Measurements from ENCODE around the gene NRG2.

Gene NRG2

DNA sequence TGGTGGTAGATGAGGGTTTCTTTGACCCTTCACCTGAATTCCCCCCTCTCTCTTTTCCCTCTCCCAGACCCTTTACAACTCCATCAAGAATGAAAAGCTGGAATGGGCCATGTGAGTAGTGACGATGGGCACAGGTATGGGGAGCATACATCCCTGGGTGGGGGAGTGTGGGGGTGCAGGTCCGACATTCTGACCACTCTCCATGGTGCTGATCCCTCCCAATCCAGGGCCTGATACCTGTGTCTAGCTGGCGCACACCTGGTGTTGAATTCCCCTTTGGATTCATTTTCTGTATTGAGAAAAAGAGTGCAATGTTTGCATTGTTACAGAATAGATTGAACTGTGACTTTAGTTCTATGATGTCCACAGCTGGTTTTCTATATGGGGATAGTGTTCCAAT is 207.4 kb downstream of the NRG2 start:
- no peak overlapping the region for H3K27ac ChIP-seq (ENCODE audit: low read depth, low read length)

DNA sequence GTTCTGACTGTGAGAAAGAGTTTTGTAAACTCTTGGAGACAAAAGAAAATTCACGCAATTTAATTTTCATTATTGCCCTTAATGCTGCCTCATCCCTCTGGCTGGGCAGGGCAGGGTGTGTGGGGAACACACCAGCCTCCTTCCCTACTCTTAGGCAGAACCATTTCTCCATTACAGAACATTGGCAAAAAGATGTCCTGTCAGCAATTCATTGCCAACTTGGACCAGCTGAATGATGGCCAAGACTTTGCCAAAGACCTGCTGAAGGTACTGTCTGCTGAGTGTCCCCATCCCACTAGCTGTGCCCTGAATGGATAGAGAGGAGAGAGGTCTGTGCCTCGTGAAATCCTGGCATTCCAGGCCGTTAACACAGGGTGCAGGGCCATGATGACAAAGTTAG is 209.6 kb downstream of the NRG2 start:
- H3K4me2 ChIP-seq (ENCODE audit: low read length): no peak overlapping the region
- no peaks in the 10 kb centered on the region for H3K9me3 ChIP-seq (ENCODE audit: control insufficient read depth, insufficient read depth, low read length)
- no peaks in the 10 kb centered on the region for H4K20me1 ChIP-seq (ENCODE audit: control insufficient read depth, insufficient read depth, low read depth, low read length)
- H3K4me1 ChIP-seq (ENCODE audit: control insufficient read depth, low read length): no peaks in the 10 kb centered on the region
- H3K9me2 ChIP-seq (replicated peaks; ENCODE audit: control insufficient read depth, low read length): no peaks in the 10 kb centered on the region
- H3K79me2 ChIP-seq (ENCODE audit: control insufficient read depth, low read length): no peaks in the 10 kb centered on the region
- no peak overlapping the region for H3K4me3 ChIP-seq (ENCODE audit: low read length)
- no peaks in the 10 kb centered on the region for H3F3A ChIP-seq (ENCODE audit: control insufficient read depth, insufficient read depth)
- H3K36me3 ChIP-seq (ENCODE audit: control insufficient read depth, low read length): no peaks in the 10 kb centered on the region
- no peak for TF ChIP-seq EZH2phosphoT487 (IDR thresholded peaks at IDR 0.05; ENCODE audit: borderline replicate concordance, low read length)
- TF ChIP-seq, protein P1, sequence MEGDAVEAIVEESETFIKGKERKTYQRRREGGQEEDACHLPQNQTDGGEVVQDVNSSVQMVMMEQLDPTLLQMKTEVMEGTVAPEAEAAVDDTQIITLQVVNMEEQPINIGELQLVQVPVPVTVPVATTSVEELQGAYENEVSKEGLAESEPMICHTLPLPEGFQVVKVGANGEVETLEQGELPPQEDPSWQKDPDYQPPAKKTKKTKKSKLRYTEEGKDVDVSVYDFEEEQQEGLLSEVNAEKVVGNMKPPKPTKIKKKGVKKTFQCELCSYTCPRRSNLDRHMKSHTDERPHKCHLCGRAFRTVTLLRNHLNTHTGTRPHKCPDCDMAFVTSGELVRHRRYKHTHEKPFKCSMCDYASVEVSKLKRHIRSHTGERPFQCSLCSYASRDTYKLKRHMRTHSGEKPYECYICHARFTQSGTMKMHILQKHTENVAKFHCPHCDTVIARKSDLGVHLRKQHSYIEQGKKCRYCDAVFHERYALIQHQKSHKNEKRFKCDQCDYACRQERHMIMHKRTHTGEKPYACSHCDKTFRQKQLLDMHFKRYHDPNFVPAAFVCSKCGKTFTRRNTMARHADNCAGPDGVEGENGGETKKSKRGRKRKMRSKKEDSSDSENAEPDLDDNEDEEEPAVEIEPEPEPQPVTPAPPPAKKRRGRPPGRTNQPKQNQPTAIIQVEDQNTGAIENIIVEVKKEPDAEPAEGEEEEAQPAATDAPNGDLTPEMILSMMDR (IDR thresholded peaks at IDR 0.05; ENCODE audit: low read depth, low read length, poor library complexity, severe bottlenecking): no peak
- H3K27me3 ChIP-seq (ENCODE audit: control insufficient read depth, low read length): peaks cover 19% of the 10 kb centered on the region
- H3K27ac ChIP-seq (ENCODE audit: low read depth, low read length): no peak overlapping the region

More for the DNA sequence above, 207.4 kb downstream of the NRG2 start:
- Histone ChIP-seq H4K20me1 (ENCODE audit: control insufficient read depth, insufficient read depth, low read depth, low read length) (no peaks in the 10 kb centered on the region), H3K9me2 (replicated peaks; ENCODE audit: control insufficient read depth, low read length) (no peaks in the 10 kb centered on the region), H3K79me2 (ENCODE audit: control insufficient read depth, low read length) (no peaks in the 10 kb centered on the region), H3K27me3 (ENCODE audit: control insufficient read depth, low read length) (peaks cover 19% of the 10 kb centered on the region), H3K36me3 (ENCODE audit: control insufficient read depth, low read length) (no peaks in the 10 kb centered on the region), H3K4me1 (ENCODE audit: control insufficient read depth, low read length) (no peaks in the 10 kb centered on the region), H3K9me3 (ENCODE audit: control insufficient read depth, insufficient read depth, low read length) (no peaks in the 10 kb centered on the region), H3K4me3 (ENCODE audit: low read length) (no peak overlapping the region), H3K4me2 (ENCODE audit: low read length) (no peak overlapping the region), H3F3A (ENCODE audit: control insufficient read depth, insufficient read depth) (no peaks in the 10 kb centered on the region)
- TF ChIP-seq, protein P1 (IDR thresholded peaks at IDR 0.05; ENCODE audit: low read depth, low read length, poor library complexity, severe bottlenecking): no peak
- no peak for TF ChIP-seq EZH2phosphoT487 (IDR thresholded peaks at IDR 0.05; ENCODE audit: borderline replicate concordance, low read length)

DNA sequence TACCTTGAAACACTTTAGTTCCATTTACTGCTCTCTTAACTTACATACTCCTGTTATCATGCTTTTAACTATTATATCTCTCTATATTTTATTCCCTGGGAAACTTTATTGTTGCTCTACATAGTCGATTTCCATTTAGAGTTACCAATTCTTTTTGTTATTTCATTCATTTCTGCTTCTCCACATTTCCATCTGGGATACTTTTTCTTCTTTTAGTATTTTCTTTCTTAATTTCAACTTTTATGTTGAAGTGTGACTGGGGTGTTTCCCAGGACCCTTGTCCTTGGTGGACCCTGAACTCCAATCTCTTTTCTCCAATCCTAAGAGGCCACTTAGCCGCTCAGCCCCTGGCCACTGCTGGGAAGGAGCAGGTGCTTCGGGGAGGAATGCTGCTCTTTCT is 211.5 kb downstream of the NRG2 start:
- Histone ChIP-seq H4K20me1 (ENCODE audit: control insufficient read depth, insufficient read depth, low read depth, low read length) (no peaks in the 10 kb centered on the region), H3K4me1 (ENCODE audit: control insufficient read depth, low read length) (no peaks in the 10 kb centered on the region), H3K79me2 (ENCODE audit: control insufficient read depth, low read length) (no peaks in the 10 kb centered on the region), H3K27ac (ENCODE audit: low read depth, low read length) (no peak overlapping the region), H3K9me2 (replicated peaks; ENCODE audit: control insufficient read depth, low read length) (no peaks in the 10 kb centered on the region), H3F3A (ENCODE audit: control insufficient read depth, insufficient read depth) (no peaks in the 10 kb centered on the region), H3K27me3 (ENCODE audit: control insufficient read depth, low read length) (peaks cover 24% of the 10 kb centered on the region), H3K36me3 (ENCODE audit: control insufficient read depth, low read length) (no peaks in the 10 kb centered on the region), H3K4me3 (ENCODE audit: low read length) (no peak overlapping the region), H3K9me3 (ENCODE audit: control insufficient read depth, insufficient read depth, low read length) (no peaks in the 10 kb centered on the region), H3K4me2 (ENCODE audit: low read length) (no peak overlapping the region)
- TF ChIP-seq, protein P1 (IDR thresholded peaks at IDR 0.05; ENCODE audit: low read depth, low read length, poor library complexity, severe bottlenecking): no peak
- TF ChIP-seq EZH2phosphoT487 (IDR thresholded peaks at IDR 0.05; ENCODE audit: borderline replicate concordance, low read length): no peak

DNA sequence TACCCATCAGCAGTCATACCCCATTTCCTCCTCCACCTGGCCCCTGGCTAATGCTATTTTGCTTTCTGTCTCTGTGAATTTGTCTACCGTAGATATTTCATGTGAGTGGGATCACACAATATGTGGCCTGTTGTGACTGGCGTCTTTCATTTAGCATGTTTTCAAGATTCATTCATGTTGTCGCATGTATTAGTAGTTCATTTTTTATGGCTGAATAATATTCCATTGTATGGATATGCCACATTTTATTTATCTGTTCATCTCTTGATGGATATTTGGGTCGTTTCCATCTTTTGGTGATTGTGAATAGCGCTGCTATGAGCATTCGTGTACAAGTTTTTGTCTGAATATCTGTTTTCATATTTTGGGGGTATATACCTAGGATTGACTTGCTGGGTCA is 213.6 kb downstream of the NRG2 start:
- Histone ChIP-seq H3K4me1 (ENCODE audit: control insufficient read depth, low read length) (no peaks in the 10 kb centered on the region), H3K36me3 (ENCODE audit: control insufficient read depth, low read length) (no peaks in the 10 kb centered on the region), H3K9me3 (ENCODE audit: control insufficient read depth, insufficient read depth, low read length) (no peaks in the 10 kb centered on the region), H3F3A (ENCODE audit: control insufficient read depth, insufficient read depth) (no peaks in the 10 kb centered on the region), H3K4me3 (ENCODE audit: low read length) (no peak overlapping the region), H3K27ac (ENCODE audit: low read depth, low read length) (no peak overlapping the region), H3K4me2 (ENCODE audit: low read length) (no peak overlapping the region), H4K20me1 (ENCODE audit: control insufficient read depth, insufficient read depth, low read depth, low read length) (no peaks in the 10 kb centered on the region), H3K27me3 (ENCODE audit: control insufficient read depth, low read length) (peaks cover 24% of the 10 kb centered on the region), H3K9me2 (replicated peaks; ENCODE audit: control insufficient read depth, low read length) (no peaks in the 10 kb centered on the region), H3K79me2 (ENCODE audit: control insufficient read depth, low read length) (no peaks in the 10 kb centered on the region)
- no peak for TF ChIP-seq EZH2phosphoT487 (IDR thresholded peaks at IDR 0.05; ENCODE audit: borderline replicate concordance, low read length)
- TF ChIP-seq, protein P1 (IDR thresholded peaks at IDR 0.05; ENCODE audit: low read depth, low read length, poor library complexity, severe bottlenecking): no peak
